GM12872 (cell line): ENCODE measurements around the gene PMF1.

Experiments
- TF ChIP-seq, protein P1 (sequence below): IDR thresholded peaks from 3 replicates; pipeline ENCODE4 v1.5.1; 2011; ENCODE audit warnings: low read depth, mild to moderate bottlenecking, low read length, moderate library complexity; ENCODE audit not compliant: insufficient read depth

PMF1 gene

DNA sequence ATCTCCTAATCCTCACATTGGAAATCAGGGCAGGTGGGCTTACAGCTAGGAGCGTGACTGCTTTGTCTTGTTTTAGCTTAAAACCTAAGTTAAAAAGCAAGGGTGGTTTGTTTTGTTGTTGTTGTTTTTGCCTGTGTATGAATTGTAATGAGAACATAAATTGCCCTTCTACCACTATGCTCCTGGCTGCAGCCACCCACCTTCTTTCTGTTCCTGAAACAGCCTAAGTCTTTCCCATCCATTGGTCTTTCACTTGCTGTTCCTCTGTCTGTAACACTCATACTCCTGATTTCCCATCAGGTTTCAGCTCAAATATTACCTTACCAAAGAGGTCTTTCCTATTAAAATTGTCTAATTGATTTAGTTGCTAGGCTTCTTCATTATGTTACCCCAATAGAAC is 70.7 kb downstream of the PMF1 start:
- TF ChIP-seq, protein P1, sequence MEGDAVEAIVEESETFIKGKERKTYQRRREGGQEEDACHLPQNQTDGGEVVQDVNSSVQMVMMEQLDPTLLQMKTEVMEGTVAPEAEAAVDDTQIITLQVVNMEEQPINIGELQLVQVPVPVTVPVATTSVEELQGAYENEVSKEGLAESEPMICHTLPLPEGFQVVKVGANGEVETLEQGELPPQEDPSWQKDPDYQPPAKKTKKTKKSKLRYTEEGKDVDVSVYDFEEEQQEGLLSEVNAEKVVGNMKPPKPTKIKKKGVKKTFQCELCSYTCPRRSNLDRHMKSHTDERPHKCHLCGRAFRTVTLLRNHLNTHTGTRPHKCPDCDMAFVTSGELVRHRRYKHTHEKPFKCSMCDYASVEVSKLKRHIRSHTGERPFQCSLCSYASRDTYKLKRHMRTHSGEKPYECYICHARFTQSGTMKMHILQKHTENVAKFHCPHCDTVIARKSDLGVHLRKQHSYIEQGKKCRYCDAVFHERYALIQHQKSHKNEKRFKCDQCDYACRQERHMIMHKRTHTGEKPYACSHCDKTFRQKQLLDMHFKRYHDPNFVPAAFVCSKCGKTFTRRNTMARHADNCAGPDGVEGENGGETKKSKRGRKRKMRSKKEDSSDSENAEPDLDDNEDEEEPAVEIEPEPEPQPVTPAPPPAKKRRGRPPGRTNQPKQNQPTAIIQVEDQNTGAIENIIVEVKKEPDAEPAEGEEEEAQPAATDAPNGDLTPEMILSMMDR: no peak

DNA sequence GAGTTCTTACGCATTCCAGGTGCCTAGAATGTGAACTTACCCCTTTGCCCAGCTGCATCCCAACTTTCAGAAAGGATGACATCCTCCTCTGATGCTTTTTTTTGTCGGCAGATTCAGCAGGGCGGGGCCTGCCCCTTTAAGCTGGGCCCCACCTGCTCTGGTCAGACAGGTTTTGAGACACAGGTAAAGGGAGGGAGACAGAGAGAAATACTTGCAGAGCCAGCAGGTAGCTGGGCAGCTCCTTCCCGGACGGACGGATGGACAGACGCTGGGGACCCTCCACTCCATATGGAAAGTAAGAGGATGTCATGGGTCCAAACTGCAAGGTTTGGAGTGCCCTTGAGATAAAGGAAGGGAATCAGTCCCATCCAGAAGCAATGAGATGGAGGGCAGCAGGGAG is 71.3 kb downstream of the PMF1 start, which contains the start of gene TMEM79:
TSS of gene TMEM79 (plus strand) at position 214 of the 400 bp plus-strand sequence. CDS start 902 bp downstream, outside the sequence.
- TF ChIP-seq, protein P1: no peak

DNA sequence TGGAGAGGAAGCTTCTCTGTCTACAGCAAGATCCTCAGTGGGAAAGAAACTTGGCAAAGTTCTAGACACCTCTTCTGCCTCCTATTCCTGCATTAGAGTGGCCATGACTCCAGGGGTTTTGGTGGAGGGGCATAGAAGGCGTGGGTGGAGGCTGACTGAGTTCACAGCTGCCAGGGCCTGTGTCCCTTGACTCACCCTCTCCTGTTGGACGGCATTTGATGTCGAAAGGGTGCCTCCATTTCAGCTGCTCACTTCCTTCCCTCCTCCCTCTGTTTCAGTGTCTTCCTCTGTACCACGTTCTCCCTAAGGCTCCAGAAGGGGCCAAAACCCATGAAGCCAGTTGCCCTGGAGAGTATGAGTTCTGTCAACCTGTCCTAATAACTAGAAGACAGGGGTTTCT is 72.0 kb downstream of the PMF1 start:
- TF ChIP-seq, protein P1: no peak

DNA sequence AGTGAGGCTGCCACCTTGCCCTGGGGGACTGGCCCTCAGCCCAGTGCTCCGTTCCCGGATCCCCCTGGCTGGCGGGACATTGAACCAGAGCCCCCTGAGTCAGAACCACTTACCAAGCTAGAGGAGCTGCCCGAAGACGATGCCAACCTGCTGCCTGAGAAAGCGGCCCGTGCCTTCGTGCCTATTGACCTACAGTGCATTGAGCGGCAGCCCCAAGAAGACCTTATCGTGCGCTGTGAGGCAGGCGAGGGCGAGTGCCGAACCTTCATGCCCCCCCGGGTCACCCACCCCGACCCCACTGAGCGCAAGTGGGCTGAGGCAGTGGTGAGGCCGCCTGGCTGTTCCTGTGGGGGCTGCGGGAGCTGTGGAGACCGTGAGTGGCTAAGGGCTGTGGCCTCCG is 72.6 kb downstream of the PMF1 start:
- TF ChIP-seq, protein P1: no peak

DNA sequence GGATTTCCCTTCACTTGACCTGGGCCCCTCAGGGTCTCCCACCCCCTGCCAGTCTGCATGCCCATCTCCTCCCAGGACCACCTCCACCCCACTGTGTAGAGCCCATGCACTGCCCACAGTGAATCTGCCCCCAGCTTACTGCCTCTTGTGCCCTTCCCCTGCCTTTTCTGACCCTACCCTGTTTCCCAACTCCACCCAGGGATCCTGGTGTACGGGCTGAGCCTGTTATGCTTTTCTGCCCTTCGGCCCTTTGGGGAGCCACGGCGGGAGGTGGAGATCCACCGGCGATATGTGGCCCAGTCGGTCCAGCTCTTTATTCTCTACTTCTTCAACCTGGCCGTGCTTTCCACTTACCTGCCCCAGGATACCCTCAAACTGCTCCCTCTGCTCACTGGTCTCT is 73.3 kb downstream of the PMF1 start:
- TF ChIP-seq, protein P1: no peak
